Tibial nerve (tissue), 4 donors: ENCODE data around the gene THAP12.

Source experiments
- EP300 ChIP-seq, 2 donors: sonication (generic); formaldehyde crosslinking; IDR thresholded peaks; one replicate each; pipeline ENCODE4 v1.6.1; 2017; ENCODE audit warnings: antibody characterized with exemption in 2 of 2, mild to moderate bottlenecking in 1 of 2
- TF ChIP-seq, protein P1 (sequence below), 5 experiments: fragments of 200-600 bp in 3 of 5; fragments of 450-650 bp in 2 of 5; sonication (generic) in 3 of 5; IDR thresholded peaks; one replicate each; pipeline ENCODE4 v1.5.1; 2016 to 2019; ENCODE audit warnings: antibody characterized with exemption in 5 of 5, mild to moderate bottlenecking in 3 of 5, moderate library complexity in 2 of 5

DNA sequence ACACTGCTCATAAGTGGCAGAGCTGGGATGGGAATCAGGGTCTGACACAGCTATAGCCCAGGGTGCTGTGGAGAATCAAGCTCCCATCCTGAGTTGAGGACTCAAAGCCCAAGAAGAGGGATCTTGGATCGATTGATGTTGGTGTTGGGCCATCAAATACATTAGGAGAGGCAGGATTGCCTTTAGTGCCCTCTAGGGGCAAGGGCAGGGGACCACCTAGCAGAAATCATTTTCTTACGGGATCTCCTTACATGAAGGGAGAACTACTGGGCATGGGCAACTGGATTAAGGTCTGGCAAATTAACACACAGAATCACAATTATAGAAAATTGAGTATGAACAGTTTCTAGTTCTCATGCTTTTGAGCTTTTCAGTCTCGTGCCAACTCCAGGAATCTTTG lies 39.0 kb upstream of the THAP12 start:
- TF ChIP-seq, protein P1, sequence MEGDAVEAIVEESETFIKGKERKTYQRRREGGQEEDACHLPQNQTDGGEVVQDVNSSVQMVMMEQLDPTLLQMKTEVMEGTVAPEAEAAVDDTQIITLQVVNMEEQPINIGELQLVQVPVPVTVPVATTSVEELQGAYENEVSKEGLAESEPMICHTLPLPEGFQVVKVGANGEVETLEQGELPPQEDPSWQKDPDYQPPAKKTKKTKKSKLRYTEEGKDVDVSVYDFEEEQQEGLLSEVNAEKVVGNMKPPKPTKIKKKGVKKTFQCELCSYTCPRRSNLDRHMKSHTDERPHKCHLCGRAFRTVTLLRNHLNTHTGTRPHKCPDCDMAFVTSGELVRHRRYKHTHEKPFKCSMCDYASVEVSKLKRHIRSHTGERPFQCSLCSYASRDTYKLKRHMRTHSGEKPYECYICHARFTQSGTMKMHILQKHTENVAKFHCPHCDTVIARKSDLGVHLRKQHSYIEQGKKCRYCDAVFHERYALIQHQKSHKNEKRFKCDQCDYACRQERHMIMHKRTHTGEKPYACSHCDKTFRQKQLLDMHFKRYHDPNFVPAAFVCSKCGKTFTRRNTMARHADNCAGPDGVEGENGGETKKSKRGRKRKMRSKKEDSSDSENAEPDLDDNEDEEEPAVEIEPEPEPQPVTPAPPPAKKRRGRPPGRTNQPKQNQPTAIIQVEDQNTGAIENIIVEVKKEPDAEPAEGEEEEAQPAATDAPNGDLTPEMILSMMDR (IDR thresholded peaks at IDR 0.05), result no peak
- TF ChIP-seq EP300 (IDR thresholded peaks at IDR 0.05), result no peak
